ENCODE data around the gene CAPZB. TPM values are rescaled to one million over a fixed set of nuclear protein-coding genes. Genes with fewer than 3 reads are reported as not detected.

CAPZB gene
- total RNA-seq, 1 donor from 2014 or later = 326 TPM

DNA sequence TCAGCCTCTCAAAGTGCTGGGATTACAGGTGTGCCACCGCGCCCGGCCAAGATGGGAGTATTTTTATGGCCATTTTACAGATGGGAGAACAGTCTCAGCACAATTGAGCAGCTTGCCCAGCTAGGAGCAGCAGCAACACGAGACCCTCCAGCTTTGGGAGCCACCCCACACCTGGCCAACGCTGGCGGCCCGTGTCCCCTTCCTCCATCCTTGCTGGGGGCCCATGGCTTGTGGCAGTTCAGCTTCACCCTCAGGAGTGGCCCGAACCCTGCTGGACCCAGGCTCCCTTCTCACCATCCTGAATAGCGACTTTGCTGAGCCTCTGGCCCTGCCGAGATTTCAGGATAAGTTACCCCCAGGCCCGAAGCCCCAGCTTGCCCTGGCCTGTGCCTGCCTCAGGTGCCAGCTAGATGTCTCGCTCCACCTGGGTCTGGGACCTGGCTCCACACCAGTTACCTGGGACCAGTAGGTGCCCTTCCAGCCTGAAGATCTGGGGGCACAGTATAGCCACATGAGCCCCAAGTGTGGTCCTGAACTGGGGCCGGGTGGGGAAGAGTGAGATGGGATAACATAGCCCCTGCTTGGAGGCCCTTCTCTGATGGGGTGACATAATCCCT, 154.0 kb downstream of the CAPZB start:
- Mint-ChIP-seq H3K4me1 (ENCODE audit: low read depth, unreplicated experiment) (peaks cover 12% of the 10 kb centered on the region), H3K9me3 (ENCODE audit: unreplicated experiment) (peaks cover 14% of the 10 kb centered on the region), H3K36me3 (ENCODE audit: unreplicated experiment) (peaks cover 4% of the 10 kb centered on the region), H3K27me3 (ENCODE audit: unreplicated experiment) (peaks cover 3% of the 10 kb centered on the region), H3K27ac (ENCODE audit: unreplicated experiment) (no peak overlapping the region), H3K4me3 (ENCODE audit: unreplicated experiment) (no peak overlapping the region)
- no peak for DNase-seq
- TF ChIP-seq, protein P1, sequence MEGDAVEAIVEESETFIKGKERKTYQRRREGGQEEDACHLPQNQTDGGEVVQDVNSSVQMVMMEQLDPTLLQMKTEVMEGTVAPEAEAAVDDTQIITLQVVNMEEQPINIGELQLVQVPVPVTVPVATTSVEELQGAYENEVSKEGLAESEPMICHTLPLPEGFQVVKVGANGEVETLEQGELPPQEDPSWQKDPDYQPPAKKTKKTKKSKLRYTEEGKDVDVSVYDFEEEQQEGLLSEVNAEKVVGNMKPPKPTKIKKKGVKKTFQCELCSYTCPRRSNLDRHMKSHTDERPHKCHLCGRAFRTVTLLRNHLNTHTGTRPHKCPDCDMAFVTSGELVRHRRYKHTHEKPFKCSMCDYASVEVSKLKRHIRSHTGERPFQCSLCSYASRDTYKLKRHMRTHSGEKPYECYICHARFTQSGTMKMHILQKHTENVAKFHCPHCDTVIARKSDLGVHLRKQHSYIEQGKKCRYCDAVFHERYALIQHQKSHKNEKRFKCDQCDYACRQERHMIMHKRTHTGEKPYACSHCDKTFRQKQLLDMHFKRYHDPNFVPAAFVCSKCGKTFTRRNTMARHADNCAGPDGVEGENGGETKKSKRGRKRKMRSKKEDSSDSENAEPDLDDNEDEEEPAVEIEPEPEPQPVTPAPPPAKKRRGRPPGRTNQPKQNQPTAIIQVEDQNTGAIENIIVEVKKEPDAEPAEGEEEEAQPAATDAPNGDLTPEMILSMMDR (IDR thresholded peaks at IDR 0.05; ENCODE audit: partially characterized antibody, unreplicated experiment) = no peak

DNA sequence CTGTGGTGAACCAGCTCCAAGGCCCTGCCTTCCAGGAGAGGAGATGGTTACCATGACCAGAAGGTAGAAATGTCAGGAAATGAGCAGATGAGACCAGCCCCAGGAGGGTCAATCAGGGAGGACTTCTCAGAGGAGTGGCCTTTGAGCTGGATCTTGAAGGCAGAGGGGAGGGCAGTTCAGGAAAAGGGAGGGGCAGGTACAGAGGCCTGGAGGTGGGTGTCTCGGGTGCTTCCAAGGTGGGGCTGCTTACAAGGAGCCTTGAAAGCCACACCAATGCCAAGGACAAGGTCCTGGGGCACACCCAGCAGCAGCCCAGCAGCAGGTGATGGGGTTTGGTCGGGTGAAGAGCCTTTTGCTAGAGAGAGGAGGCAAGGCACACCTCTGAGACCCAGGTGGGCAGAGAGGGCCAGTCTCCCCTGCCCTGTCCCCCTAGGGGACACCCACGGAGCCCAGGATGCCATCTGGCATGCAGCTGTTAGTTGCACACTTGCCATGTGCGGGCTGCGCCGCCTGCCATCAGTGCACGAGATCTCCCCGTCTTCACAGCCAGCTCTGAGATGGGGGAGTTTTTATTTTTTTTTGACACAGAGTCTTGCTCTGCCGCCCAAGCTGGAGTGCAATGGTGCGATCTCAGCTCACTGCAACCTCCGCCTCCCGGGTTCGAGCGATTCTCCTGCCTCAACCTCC, 154.7 kb downstream of the CAPZB start:
- peaks cover 12% of the 10 kb centered on the region for H3K4me1 Mint-ChIP-seq (ENCODE audit: low read depth, unreplicated experiment)
- TF ChIP-seq, protein P1 (IDR thresholded peaks at IDR 0.05; ENCODE audit: partially characterized antibody, unreplicated experiment) = no peak
- H3K36me3 Mint-ChIP-seq (ENCODE audit: unreplicated experiment) = peaks cover 4% of the 10 kb centered on the region
- no peak overlapping the region for H3K4me3 Mint-ChIP-seq (ENCODE audit: unreplicated experiment)
- DNase-seq = no peak
- no peak overlapping the region for H3K27ac Mint-ChIP-seq (ENCODE audit: unreplicated experiment)
- peaks cover 11% of the 10 kb centered on the region for H3K9me3 Mint-ChIP-seq (ENCODE audit: unreplicated experiment)
- peaks cover 3% of the 10 kb centered on the region for H3K27me3 Mint-ChIP-seq (ENCODE audit: unreplicated experiment)

DNA sequence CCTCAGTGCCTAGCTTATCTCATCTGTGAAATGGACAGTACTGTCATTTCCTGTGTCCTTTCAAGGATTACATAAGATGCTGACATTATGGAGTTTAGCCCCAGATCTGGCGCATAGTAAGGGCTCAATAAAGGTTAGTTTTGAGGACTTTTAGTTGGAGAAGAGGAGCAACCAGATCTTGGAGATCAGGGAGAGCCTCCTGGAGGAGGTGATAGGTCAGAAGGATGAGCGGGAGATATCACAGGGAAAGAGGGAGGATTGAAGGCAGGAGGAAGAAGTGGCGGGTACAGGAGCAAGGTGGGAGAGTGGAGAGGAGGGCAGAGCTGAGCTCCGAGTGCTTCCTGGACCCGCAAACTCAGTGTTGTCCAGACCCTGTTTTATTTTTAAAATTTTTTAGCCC, 155.7 kb downstream of the CAPZB start:
- peaks cover 12% of the 10 kb centered on the region for H3K4me1 Mint-ChIP-seq (ENCODE audit: low read depth, unreplicated experiment)
- H3K4me3 Mint-ChIP-seq (ENCODE audit: unreplicated experiment) = peak overlapping the region; percentile 56
- peaks cover 3% of the 10 kb centered on the region for H3K27me3 Mint-ChIP-seq (ENCODE audit: unreplicated experiment)
- peak overlapping the region; percentile 43 for H3K27ac Mint-ChIP-seq (ENCODE audit: unreplicated experiment)
- no peak for DNase-seq
- peaks cover 8% of the 10 kb centered on the region for H3K9me3 Mint-ChIP-seq (ENCODE audit: unreplicated experiment)
- H3K36me3 Mint-ChIP-seq (ENCODE audit: unreplicated experiment) = peaks cover 4% of the 10 kb centered on the region
- TF ChIP-seq, protein P1 (IDR thresholded peaks at IDR 0.05; ENCODE audit: partially characterized antibody, unreplicated experiment) = no peak

DNA sequence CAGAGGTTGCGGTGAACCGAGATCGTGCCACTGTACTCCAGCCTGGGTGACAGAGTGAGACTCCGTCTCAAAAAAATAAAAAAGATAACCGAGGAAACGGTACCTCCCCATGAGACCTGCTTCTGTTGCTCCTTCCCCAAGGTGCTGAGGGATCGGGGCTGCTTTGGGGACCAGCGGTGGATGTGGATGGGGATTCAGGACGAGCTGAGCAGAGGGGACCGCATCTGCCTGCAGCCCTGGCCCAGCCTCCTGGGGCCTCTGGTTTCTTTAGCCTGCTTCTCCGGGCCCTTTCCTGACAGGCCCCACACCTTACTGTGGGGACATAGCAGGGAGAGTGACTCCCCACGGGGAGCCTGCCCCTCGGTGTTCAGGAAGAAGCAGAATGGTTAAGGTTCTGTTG, 156.2 kb downstream of the CAPZB start:
- peaks cover 4% of the 10 kb centered on the region for H3K36me3 Mint-ChIP-seq (ENCODE audit: unreplicated experiment)
- no peak for DNase-seq
- peaks cover 8% of the 10 kb centered on the region for H3K9me3 Mint-ChIP-seq (ENCODE audit: unreplicated experiment)
- TF ChIP-seq, protein P1 (IDR thresholded peaks at IDR 0.05; ENCODE audit: partially characterized antibody, unreplicated experiment) = no peak
- no peak overlapping the region for H3K4me3 Mint-ChIP-seq (ENCODE audit: unreplicated experiment)
- peaks cover 3% of the 10 kb centered on the region for H3K27me3 Mint-ChIP-seq (ENCODE audit: unreplicated experiment)
- no peak overlapping the region for H3K27ac Mint-ChIP-seq (ENCODE audit: unreplicated experiment)
- peaks cover 12% of the 10 kb centered on the region for H3K4me1 Mint-ChIP-seq (ENCODE audit: low read depth, unreplicated experiment)

DNA sequence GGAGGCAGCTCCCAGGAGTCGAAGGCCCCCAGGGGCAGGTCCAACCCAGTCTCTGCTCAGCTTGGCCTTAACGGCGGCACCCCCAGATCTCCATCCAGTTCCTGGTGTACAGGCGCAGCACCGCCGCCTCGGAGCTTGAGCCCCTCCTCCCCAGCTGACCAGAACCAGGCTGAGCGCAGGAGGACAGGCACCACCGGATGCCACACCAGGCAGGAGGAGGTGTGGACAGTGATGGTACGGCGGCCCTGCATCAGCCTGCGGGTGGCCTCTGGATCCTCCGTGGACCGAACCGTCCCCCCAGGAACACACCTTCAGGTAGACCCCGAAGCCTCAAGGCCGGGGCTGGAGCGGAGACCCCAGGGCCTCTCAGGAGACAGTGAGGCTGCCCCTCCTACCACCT, 156.9 kb downstream of the CAPZB start:
- peaks cover 4% of the 10 kb centered on the region for H3K36me3 Mint-ChIP-seq (ENCODE audit: unreplicated experiment)
- no peak overlapping the region for H3K4me3 Mint-ChIP-seq (ENCODE audit: unreplicated experiment)
- H3K27ac Mint-ChIP-seq (ENCODE audit: unreplicated experiment) = no peak overlapping the region
- TF ChIP-seq, protein P1 (IDR thresholded peaks at IDR 0.05; ENCODE audit: partially characterized antibody, unreplicated experiment) = no peak
- peaks cover 9% of the 10 kb centered on the region for H3K9me3 Mint-ChIP-seq (ENCODE audit: unreplicated experiment)
- peaks cover 5% of the 10 kb centered on the region for H3K27me3 Mint-ChIP-seq (ENCODE audit: unreplicated experiment)
- peaks cover 12% of the 10 kb centered on the region for H3K4me1 Mint-ChIP-seq (ENCODE audit: low read depth, unreplicated experiment)
- no peak for DNase-seq
